ENCODE measurements around the gene PANX1. TPM values are rescaled to one million over a fixed set of nuclear protein-coding genes. Genes with fewer than 3 reads are reported as not detected.

PANX1 gene
- total RNA-seq, 1 experiment from 2014 or later = 37.5 TPM

GRCh38 chr11:94169516-94169915 lies 40.9 kb downstream of the PANX1 start:
- H2BK15ac ChIP-seq (ENCODE audit: low read depth, low read length) = no peak overlapping the region
- H2AFZ ChIP-seq (ENCODE audit: low read length) = no peak overlapping the region
- H3K36me3 Mint-ChIP-seq (ENCODE audit: insufficient read depth in 1 of 3, low read depth in 3 of 3) = peaks cover 11 to 36% (median 19%) of the 10 kb centered on the region in 3 experiments
- H3K4me3 Mint-ChIP-seq = no peak overlapping the region
- no peak overlapping the region for H3K4me2 ChIP-seq (ENCODE audit: insufficient read depth, insufficient read length, low read length)
- H3K9me3 Mint-ChIP-seq = peaks cover 3 to 6% of the 10 kb centered on the region in 2 experiments; a peak in 4 of 5 replicates
- no peak overlapping the region for H2AK5ac ChIP-seq (ENCODE audit: insufficient read length, low read length)
- TF ChIP-seq, protein P1, sequence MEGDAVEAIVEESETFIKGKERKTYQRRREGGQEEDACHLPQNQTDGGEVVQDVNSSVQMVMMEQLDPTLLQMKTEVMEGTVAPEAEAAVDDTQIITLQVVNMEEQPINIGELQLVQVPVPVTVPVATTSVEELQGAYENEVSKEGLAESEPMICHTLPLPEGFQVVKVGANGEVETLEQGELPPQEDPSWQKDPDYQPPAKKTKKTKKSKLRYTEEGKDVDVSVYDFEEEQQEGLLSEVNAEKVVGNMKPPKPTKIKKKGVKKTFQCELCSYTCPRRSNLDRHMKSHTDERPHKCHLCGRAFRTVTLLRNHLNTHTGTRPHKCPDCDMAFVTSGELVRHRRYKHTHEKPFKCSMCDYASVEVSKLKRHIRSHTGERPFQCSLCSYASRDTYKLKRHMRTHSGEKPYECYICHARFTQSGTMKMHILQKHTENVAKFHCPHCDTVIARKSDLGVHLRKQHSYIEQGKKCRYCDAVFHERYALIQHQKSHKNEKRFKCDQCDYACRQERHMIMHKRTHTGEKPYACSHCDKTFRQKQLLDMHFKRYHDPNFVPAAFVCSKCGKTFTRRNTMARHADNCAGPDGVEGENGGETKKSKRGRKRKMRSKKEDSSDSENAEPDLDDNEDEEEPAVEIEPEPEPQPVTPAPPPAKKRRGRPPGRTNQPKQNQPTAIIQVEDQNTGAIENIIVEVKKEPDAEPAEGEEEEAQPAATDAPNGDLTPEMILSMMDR (conservative IDR thresholded peaks at IDR 0.05) = no peak
- no peak overlapping the region for H3K14ac ChIP-seq (ENCODE audit: insufficient read depth, low read length)
- H3T11ph ChIP-seq (ENCODE audit: low read length) = no peak overlapping the region
- H2BK5ac ChIP-seq (ENCODE audit: insufficient read length, low read length) = no peak overlapping the region
- H3K18ac ChIP-seq (ENCODE audit: insufficient read length, low read depth, low read length) = no peak overlapping the region
- peaks cover 17% of the 10 kb centered on the region for H3K79me1 ChIP-seq (ENCODE audit: insufficient read depth, low read depth, low read length, poor library complexity, severe bottlenecking)
- no peak overlapping the region for H2BK12ac ChIP-seq (ENCODE audit: insufficient read length, low read depth, low read length)
- no peak overlapping the region for H3K27ac ChIP-seq (ENCODE audit: insufficient read length, low read depth, low read length)
- WGBS (ENCODE audit: extremely low coverage, insufficient read length, low lambda C conversion rate) = no CpG with 5 or more reads among the region's 4 CpGs
- H3K4me1 Mint-ChIP-seq = peaks cover 54 to 68% of the 10 kb centered on the region in 2 experiments
- no peak overlapping the region for H3K56ac ChIP-seq (ENCODE audit: insufficient read length, low read depth, low read length)
- H3K9me3 ChIP-seq (ENCODE audit: control insufficient read depth, low read depth, low read length) = no peaks in the 10 kb centered on the region
- H4K8ac ChIP-seq (replicated peaks; ENCODE audit: insufficient read length, low read depth, low read length) = no peak overlapping the region
- H3K27me3 ChIP-seq (ENCODE audit: insufficient read depth, low read length) = no peaks in the 10 kb centered on the region
- H4K91ac ChIP-seq (ENCODE audit: insufficient read length, low read depth, low read length) = no peak overlapping the region
- DNase-seq = no peak
- H2BK20ac ChIP-seq (ENCODE audit: low read depth, low read length, poor library complexity, severe bottlenecking) = no peak overlapping the region
- H3K4me1 ChIP-seq (ENCODE audit: insufficient read depth, low read length) = peaks cover 4% of the 10 kb centered on the region; the same call in 1 of the 2 replicates
- H4K5ac ChIP-seq (ENCODE audit: insufficient read length, low read depth, low read length) = no peak overlapping the region
- no peak overlapping the region for H3K4ac ChIP-seq (ENCODE audit: low read depth, low read length)
- H3K23ac ChIP-seq (ENCODE audit: insufficient read length, low read depth, low read length) = no peak overlapping the region
- no peaks in the 10 kb centered on the region for H3K23me2 ChIP-seq (ENCODE audit: insufficient read length, low read depth, low read length, poor library complexity, severe bottlenecking)
- peak overlapping the region; percentile 15 to 46 (median 36); a peak in 2 of 7 replicates for H3K27ac Mint-ChIP-seq
- no peaks in the 10 kb centered on the region for H3K27me3 Mint-ChIP-seq (ENCODE audit: low read depth)
- no peak overlapping the region for H2BK120ac ChIP-seq (ENCODE audit: low read depth, low read length, poor library complexity, severe bottlenecking)
- H3K9ac ChIP-seq (ENCODE audit: extremely low read depth, insufficient read length, low read length) = no peak overlapping the region
- H3K79me2 ChIP-seq (ENCODE audit: insufficient read depth, low read length) = peaks cover 31% of the 10 kb centered on the region; the same call in 1 of the 2 replicates
- peaks cover 2% of the 10 kb centered on the region for H4K20me1 ChIP-seq (ENCODE audit: control insufficient read depth, insufficient read depth, insufficient read length)

Measured in H9 (cell line).